ENCODE measurements around the gene SPTSSB.

DNA sequence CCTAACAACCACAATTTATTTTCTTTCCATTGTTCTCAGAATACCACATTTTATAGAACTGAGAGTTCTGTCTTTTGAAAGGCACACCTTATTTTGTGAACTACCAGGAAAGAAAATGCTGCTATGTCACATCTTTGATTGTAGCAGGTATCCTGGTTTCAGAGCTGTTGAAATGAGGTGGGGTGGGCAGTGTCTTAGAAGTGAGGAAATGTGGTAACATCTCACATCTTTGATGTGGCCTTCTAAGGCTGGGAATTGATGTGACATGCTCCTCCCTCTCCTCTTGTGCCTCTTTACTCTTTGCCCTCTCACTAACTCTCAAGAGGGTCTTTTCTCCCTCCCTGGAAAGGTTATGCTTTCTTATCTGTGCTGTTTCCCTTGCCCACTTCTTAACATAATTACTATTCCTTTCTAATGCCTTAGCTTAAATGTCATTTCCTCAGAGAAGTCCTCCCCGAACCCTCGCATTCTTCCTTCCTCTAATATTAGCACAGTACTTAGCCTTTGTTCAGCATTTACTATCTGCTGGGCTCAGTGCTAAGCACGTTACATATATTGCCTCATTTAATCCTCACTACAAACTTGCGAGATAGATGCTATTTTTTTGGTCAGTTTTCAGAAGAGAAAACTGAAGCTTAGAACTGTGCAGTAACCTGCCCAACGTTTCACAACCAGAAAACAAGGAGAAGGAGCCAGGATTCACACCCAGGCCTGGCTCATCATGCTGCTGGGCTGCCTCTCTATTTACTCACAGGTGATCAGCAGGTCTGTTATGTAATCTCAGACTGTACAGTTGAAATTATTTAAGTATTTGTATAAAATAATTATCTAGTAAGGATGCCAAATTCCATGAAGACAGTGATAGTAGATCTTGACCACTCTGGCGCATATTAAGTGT lies 24.0 kb upstream of the SPTSSB start:
- TF ChIP-seq, protein P1, sequence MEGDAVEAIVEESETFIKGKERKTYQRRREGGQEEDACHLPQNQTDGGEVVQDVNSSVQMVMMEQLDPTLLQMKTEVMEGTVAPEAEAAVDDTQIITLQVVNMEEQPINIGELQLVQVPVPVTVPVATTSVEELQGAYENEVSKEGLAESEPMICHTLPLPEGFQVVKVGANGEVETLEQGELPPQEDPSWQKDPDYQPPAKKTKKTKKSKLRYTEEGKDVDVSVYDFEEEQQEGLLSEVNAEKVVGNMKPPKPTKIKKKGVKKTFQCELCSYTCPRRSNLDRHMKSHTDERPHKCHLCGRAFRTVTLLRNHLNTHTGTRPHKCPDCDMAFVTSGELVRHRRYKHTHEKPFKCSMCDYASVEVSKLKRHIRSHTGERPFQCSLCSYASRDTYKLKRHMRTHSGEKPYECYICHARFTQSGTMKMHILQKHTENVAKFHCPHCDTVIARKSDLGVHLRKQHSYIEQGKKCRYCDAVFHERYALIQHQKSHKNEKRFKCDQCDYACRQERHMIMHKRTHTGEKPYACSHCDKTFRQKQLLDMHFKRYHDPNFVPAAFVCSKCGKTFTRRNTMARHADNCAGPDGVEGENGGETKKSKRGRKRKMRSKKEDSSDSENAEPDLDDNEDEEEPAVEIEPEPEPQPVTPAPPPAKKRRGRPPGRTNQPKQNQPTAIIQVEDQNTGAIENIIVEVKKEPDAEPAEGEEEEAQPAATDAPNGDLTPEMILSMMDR (IDR thresholded peaks at IDR 0.05; ENCODE audit: insufficient read depth, low read depth, low read length) = no peak
- no peak for TF ChIP-seq EZH2 (IDR thresholded peaks at IDR 0.05; ENCODE audit: insufficient read depth, low read length)
